Stimulated activated CD8-positive, alpha-beta memory T cell treated with anti-CD3 and anti-CD28 coated beads, Interleukin-4, amount 100 ng/mL, for 48 hours (primary cell): Measurements from ENCODE around the gene GAB1.

ENCODE experiments used
- DNase-seq: peaks from one replicate; pipeline ENCODE4 v3.0.0-alpha.2; 2020

Gene GAB1

DNA sequence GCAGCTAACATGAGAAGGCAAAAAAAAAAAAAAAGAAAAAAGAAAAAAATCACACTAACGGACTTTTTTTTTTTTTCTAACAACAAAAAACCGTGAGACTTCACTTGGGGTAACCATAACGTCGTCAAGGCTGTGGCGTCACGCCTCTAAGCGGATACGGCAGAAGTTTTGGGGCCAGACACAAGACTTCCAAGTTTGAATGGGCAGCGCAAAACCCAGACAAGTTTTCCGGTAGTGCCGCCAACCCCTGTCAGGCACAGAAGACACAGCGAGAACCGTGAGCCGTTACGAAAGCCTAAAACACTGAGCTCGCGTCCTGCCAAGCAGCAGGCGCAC lies 176.3 kb downstream of the GAB1 start:
- DNase-seq = no peak

- peak; percentile 96 for DNase-seq
Observed at GRCh38 chr4:143513314-143514168, 176.9 kb downstream of the GAB1 start, which contains the start of gene SMARCA5. SMARCA5 (plus strand) TSS chr4:143513702; CDS start chr4:143513925, 223 bp downstream.

DNA sequence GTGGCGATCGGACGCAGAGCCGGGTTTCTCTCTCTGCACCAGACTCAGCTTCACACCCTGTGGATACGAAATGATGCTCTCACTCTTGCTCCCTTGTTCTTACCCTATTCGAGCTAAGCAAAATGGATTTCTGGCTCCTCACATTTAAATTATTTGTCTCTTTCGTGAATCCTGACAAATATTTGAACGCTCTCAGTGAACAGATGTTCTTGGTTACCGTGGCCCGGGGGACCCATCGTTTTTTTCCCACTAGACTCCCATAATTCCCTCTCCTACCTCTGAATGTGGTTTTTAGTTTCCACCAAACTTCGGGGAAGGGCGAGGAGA lies 177.5 kb downstream of the GAB1 start:
- DNase-seq = no peak

- DNase-seq = peak; percentile 45
Observed at GRCh38 chr4:143514497-143514896, 177.8 kb downstream of the GAB1 start.

GRCh38 chr4:143514901-143515300 lies 178.2 kb downstream of the GAB1 start:
- no peak for DNase-seq

GRCh38 chr4:143515905-143516304 lies 179.2 kb downstream of the GAB1 start:
- no peak for DNase-seq

GRCh38 chr4:143517764-143518163 lies 181.1 kb downstream of the GAB1 start:
- DNase-seq = no peak
